DND-41 (cell line): ENCODE measurements around the gene ARHGEF33.

Experiments
- EZH2 ChIP-seq: IDR thresholded peaks from 3 replicates; pipeline ENCODE4 v1.6.1; 2012; ENCODE audit warnings: borderline replicate concordance, low read depth, mild to moderate bottlenecking, moderate library complexity, low read length, inconsistent platforms; ENCODE audit not compliant: severe bottlenecking
- TF ChIP-seq, protein P1 (sequence below): IDR thresholded peaks from 2 replicates; pipeline ENCODE4 v1.5.1; 2012; ENCODE audit warnings: borderline replicate concordance, low read length, moderate library complexity, mild to moderate bottlenecking; ENCODE audit not compliant: poor library complexity, severe bottlenecking; ENCODE audit errors: extremely low read depth

DNA sequence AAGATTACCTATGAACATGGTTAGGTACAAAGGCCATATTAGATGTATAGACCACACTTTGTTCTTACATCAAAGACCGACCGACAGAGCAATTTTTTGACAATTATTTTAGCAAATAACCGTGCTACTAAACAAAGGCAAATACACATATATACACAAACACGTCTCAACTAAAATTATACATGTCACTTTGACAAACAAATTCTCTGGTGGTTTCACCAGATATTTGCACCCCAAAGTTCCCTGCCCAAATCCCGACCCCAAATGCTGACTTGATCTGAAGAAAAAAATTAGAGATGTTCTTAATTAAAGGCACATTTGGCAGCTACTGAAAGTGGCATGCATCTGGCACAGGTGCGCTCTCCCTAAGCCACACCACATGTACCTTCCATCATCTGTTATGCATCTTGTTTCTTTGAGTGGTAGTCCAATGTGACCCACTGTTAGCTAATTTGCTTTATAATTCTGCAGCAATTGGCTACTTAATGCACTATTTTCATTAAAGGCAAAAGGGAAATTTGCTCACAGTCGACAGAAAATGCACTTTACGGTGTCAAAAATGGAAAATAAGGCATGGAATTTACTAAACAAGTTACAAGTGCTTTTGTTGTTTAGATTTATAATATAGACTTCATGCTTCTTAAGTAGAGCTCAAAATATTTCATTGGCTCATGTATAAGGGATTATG lies 92.1 kb downstream of the ARHGEF33 start:
- TF ChIP-seq, protein P1, sequence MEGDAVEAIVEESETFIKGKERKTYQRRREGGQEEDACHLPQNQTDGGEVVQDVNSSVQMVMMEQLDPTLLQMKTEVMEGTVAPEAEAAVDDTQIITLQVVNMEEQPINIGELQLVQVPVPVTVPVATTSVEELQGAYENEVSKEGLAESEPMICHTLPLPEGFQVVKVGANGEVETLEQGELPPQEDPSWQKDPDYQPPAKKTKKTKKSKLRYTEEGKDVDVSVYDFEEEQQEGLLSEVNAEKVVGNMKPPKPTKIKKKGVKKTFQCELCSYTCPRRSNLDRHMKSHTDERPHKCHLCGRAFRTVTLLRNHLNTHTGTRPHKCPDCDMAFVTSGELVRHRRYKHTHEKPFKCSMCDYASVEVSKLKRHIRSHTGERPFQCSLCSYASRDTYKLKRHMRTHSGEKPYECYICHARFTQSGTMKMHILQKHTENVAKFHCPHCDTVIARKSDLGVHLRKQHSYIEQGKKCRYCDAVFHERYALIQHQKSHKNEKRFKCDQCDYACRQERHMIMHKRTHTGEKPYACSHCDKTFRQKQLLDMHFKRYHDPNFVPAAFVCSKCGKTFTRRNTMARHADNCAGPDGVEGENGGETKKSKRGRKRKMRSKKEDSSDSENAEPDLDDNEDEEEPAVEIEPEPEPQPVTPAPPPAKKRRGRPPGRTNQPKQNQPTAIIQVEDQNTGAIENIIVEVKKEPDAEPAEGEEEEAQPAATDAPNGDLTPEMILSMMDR, result no peak
- no peak for TF ChIP-seq EZH2
